ENCODE measurements around the gene GABRD.

- TF ChIP-seq POLR2A (IDR thresholded peaks at IDR 0.05; ENCODE audit: low read depth, low read length) (no peak), POLR2AphosphoS5 (IDR thresholded peaks at IDR 0.05; ENCODE audit: low read depth, low read length) (no peak), TAF1 (IDR thresholded peaks at IDR 0.05; ENCODE audit: low read depth, low read length) (no peak), SPI1 (IDR thresholded peaks at IDR 0.05; ENCODE audit: low read depth, low read length) (no peak), POU2F2 (IDR thresholded peaks at IDR 0.05; ENCODE audit: low read depth, low read length) (no peak), PAX5 (IDR thresholded peaks at IDR 0.05; ENCODE audit: insufficient read depth, low read length, severe bottlenecking) (no peak)
Measured at GRCh38 chr1:1978108-1978507, 41.0 kb upstream of the GABRD start.

Data from GM12891 (cell line).